Measurements from ENCODE around the gene TMEM44.

TMEM44 gene

GRCh38 chr3:194555175-194556062, 77.8 kb downstream of the TMEM44 start:
- WGBS, 2 donors (ENCODE audit: extremely low coverage in 2 of 2, insufficient read length in 2 of 2, insufficient replicate concordance in 1 of 2), result no CpG with 5 or more reads among the region's 15 CpGs
- Histone ChIP-seq H2BK15ac (ENCODE audit: low read length) (no peak overlapping the region), H3K4me3 (ENCODE audit: low read length in 2 of 2) (no peak overlapping the region), H2BK5ac (ENCODE audit: low read length) (no peak overlapping the region), H3K27me3 (ENCODE audit: control insufficient read depth in 3 of 3, insufficient read depth in 3 of 3, low read depth in 1 of 3, low read length in 3 of 3) (no peaks in the 10 kb centered on the region), H3K4me2 (ENCODE audit: insufficient read depth, low read length, poor library complexity, severe bottlenecking) (no peak overlapping the region), H4K91ac (ENCODE audit: low read depth, low read length, poor library complexity) (no peak overlapping the region), H2BK120ac (ENCODE audit: low read depth, low read length) (no peak overlapping the region), H3K27ac (replicated peaks; ENCODE audit: low read length) (no peak overlapping the region), H3K79me1 (ENCODE audit: low read depth, low read length) (no peaks in the 10 kb centered on the region), H3K4me1 (ENCODE audit: control insufficient read depth in 2 of 2, insufficient read depth in 1 of 2, low read depth in 1 of 2, low read length in 2 of 2) (peaks cover 7 to 13% of the 10 kb centered on the region in 2 donors), H2AFZ (ENCODE audit: low read length) (peak overlapping the region; percentile 71), H2BK12ac (ENCODE audit: low read length) (no peak overlapping the region), H3K4ac (ENCODE audit: low read length) (no peak overlapping the region), H3K14ac (ENCODE audit: low read length) (no peak overlapping the region), H3K18ac (ENCODE audit: low read length) (peak overlapping the region; percentile 18), H3K9me3 (replicated peaks in 1 of 2; ENCODE audit: control insufficient read depth in 2 of 2, insufficient read depth in 1 of 2, low read depth in 1 of 2, low read length in 2 of 2) (no peaks in the 10 kb centered on the region), H3K36me3 (replicated peaks in 1 of 2; ENCODE audit: control insufficient read depth in 2 of 2, insufficient read depth in 2 of 2, low read length in 2 of 2) (no peaks in the 10 kb centered on the region), H3K23ac (ENCODE audit: low read depth, low read length, poor library complexity) (no peak overlapping the region), H3K9ac (ENCODE audit: low read depth, low read length, poor library complexity) (no peak overlapping the region), H4K8ac (ENCODE audit: low read depth, low read length) (no peak overlapping the region), H2AK5ac (ENCODE audit: low read depth, low read length) (no peak overlapping the region)
- no peak for DNase-seq (ENCODE audit: low spot score)

GRCh38 chr3:194554473-194555123, 78.6 kb downstream of the TMEM44 start:
- Histone ChIP-seq H3K79me1 (ENCODE audit: low read depth, low read length) (no peaks in the 10 kb centered on the region), H2AK5ac (ENCODE audit: low read depth, low read length) (no peak overlapping the region), H3K9ac (ENCODE audit: low read depth, low read length, poor library complexity) (no peak overlapping the region), H3K4me3 (ENCODE audit: low read length in 2 of 2) (no peak overlapping the region), H3K14ac (ENCODE audit: low read length) (no peak overlapping the region), H2BK15ac (ENCODE audit: low read length) (no peak overlapping the region), H3K18ac (ENCODE audit: low read length) (no peak overlapping the region), H3K4me2 (ENCODE audit: insufficient read depth, low read length, poor library complexity, severe bottlenecking) (no peak overlapping the region), H3K9me3 (replicated peaks in 1 of 2; ENCODE audit: control insufficient read depth in 2 of 2, insufficient read depth in 1 of 2, low read depth in 1 of 2, low read length in 2 of 2) (no peaks in the 10 kb centered on the region), H3K27ac (replicated peaks; ENCODE audit: low read length) (no peak overlapping the region), H4K91ac (ENCODE audit: low read depth, low read length, poor library complexity) (no peak overlapping the region), H2BK5ac (ENCODE audit: low read length) (no peak overlapping the region), H3K4me1 (ENCODE audit: control insufficient read depth in 2 of 2, insufficient read depth in 1 of 2, low read depth in 1 of 2, low read length in 2 of 2) (peaks cover 7 to 13% of the 10 kb centered on the region in 2 donors), H3K23ac (ENCODE audit: low read depth, low read length, poor library complexity) (no peak overlapping the region), H3K4ac (ENCODE audit: low read length) (no peak overlapping the region), H2BK12ac (ENCODE audit: low read length) (no peak overlapping the region), H3K27me3 (ENCODE audit: control insufficient read depth in 3 of 3, insufficient read depth in 3 of 3, low read depth in 1 of 3, low read length in 3 of 3) (no peaks in the 10 kb centered on the region), H3K36me3 (replicated peaks in 1 of 2; ENCODE audit: control insufficient read depth in 2 of 2, insufficient read depth in 2 of 2, low read length in 2 of 2) (no peaks in the 10 kb centered on the region), H2BK120ac (ENCODE audit: low read depth, low read length) (no peak overlapping the region), H4K8ac (ENCODE audit: low read depth, low read length) (no peak overlapping the region), H2AFZ (ENCODE audit: low read length) (peak overlapping the region; percentile 71)
- no CpG with 5 or more reads among the region's 10 CpGs for WGBS, 2 donors (ENCODE audit: extremely low coverage in 2 of 2, insufficient read length in 2 of 2, insufficient replicate concordance in 1 of 2)
- DNase-seq (ENCODE audit: low spot score), result no peak

GRCh38 chr3:194552327-194552949, 80.8 kb downstream of the TMEM44 start:
- Histone ChIP-seq H3K14ac (ENCODE audit: low read length) (no peak overlapping the region), H2BK120ac (ENCODE audit: low read depth, low read length) (no peak overlapping the region), H3K27ac (replicated peaks; ENCODE audit: low read length) (no peak overlapping the region), H3K9ac (ENCODE audit: low read depth, low read length, poor library complexity) (no peak overlapping the region), H2AFZ (ENCODE audit: low read length) (no peak overlapping the region), H3K23ac (ENCODE audit: low read depth, low read length, poor library complexity) (no peak overlapping the region), H4K8ac (ENCODE audit: low read depth, low read length) (no peak overlapping the region), H2BK12ac (ENCODE audit: low read length) (no peak overlapping the region), H3K4me2 (ENCODE audit: insufficient read depth, low read length, poor library complexity, severe bottlenecking) (no peak overlapping the region), H3K18ac (ENCODE audit: low read length) (no peak overlapping the region), H3K79me1 (ENCODE audit: low read depth, low read length) (no peaks in the 10 kb centered on the region), H2BK15ac (ENCODE audit: low read length) (no peak overlapping the region), H3K36me3 (replicated peaks in 1 of 2; ENCODE audit: control insufficient read depth in 2 of 2, insufficient read depth in 2 of 2, low read length in 2 of 2) (no peaks in the 10 kb centered on the region), H4K91ac (ENCODE audit: low read depth, low read length, poor library complexity) (no peak overlapping the region), H2BK5ac (ENCODE audit: low read length) (no peak overlapping the region), H3K4ac (ENCODE audit: low read length) (no peak overlapping the region), H3K27me3 (ENCODE audit: control insufficient read depth in 3 of 3, insufficient read depth in 3 of 3, low read depth in 1 of 3, low read length in 3 of 3) (no peaks in the 10 kb centered on the region), H3K4me3 (ENCODE audit: low read length in 2 of 2) (no peak overlapping the region), H2AK5ac (ENCODE audit: low read depth, low read length) (no peak overlapping the region), H3K9me3 (replicated peaks in 1 of 2; ENCODE audit: control insufficient read depth in 2 of 2, insufficient read depth in 1 of 2, low read depth in 1 of 2, low read length in 2 of 2) (no peaks in the 10 kb centered on the region), H3K4me1 (ENCODE audit: control insufficient read depth in 2 of 2, insufficient read depth in 1 of 2, low read depth in 1 of 2, low read length in 2 of 2) (peaks cover 8 to 13% of the 10 kb centered on the region in 2 donors)
- no CpG with 5 or more reads among the region's 8 CpGs for whole genome bisulfite sequencing, 2 donors (ENCODE audit: extremely low coverage in 2 of 2, insufficient read length in 2 of 2, insufficient replicate concordance in 1 of 2)
- no peak for DNase-seq (ENCODE audit: low spot score)

- Histone ChIP-seq H3K4me2 (ENCODE audit: insufficient read depth, low read length, poor library complexity, severe bottlenecking) (no peak overlapping the region), H2AK5ac (ENCODE audit: low read depth, low read length) (no peak overlapping the region), H3K4me1 (ENCODE audit: control insufficient read depth in 2 of 2, insufficient read depth in 1 of 2, low read depth in 1 of 2, low read length in 2 of 2) (peaks cover 2 to 3% of the 10 kb centered on the region in 2 donors), H2BK12ac (ENCODE audit: low read length) (no peak overlapping the region), H3K4ac (ENCODE audit: low read length) (no peak overlapping the region), H3K9me3 (replicated peaks in 1 of 2; ENCODE audit: control insufficient read depth in 2 of 2, insufficient read depth in 1 of 2, low read depth in 1 of 2, low read length in 2 of 2) (peaks cover 0 to 2% of the 10 kb centered on the region in 2 donors), H2BK5ac (ENCODE audit: low read length) (no peak overlapping the region), H3K27me3 (ENCODE audit: control insufficient read depth in 3 of 3, insufficient read depth in 3 of 3, low read depth in 1 of 3, low read length in 3 of 3) (no peaks in the 10 kb centered on the region), H4K8ac (ENCODE audit: low read depth, low read length) (no peak overlapping the region), H3K4me3 (ENCODE audit: low read length in 2 of 2) (no peak overlapping the region), H3K18ac (ENCODE audit: low read length) (no peak overlapping the region), H3K9ac (ENCODE audit: low read depth, low read length, poor library complexity) (no peak overlapping the region), H3K23ac (ENCODE audit: low read depth, low read length, poor library complexity) (no peak overlapping the region), H4K91ac (ENCODE audit: low read depth, low read length, poor library complexity) (no peak overlapping the region), H3K14ac (ENCODE audit: low read length) (no peak overlapping the region), H3K36me3 (replicated peaks in 1 of 2; ENCODE audit: control insufficient read depth in 2 of 2, insufficient read depth in 2 of 2, low read length in 2 of 2) (no peaks in the 10 kb centered on the region), H2BK120ac (ENCODE audit: low read depth, low read length) (no peak overlapping the region), H2BK15ac (ENCODE audit: low read length) (no peak overlapping the region), H3K79me1 (ENCODE audit: low read depth, low read length) (no peaks in the 10 kb centered on the region), H2AFZ (ENCODE audit: low read length) (no peak overlapping the region), H3K27ac (replicated peaks; ENCODE audit: low read length) (no peak overlapping the region)
- no CpG with 5 or more reads among the region's 9 CpGs for WGBS, 2 donors (ENCODE audit: extremely low coverage in 2 of 2, insufficient read length in 2 of 2, insufficient replicate concordance in 1 of 2)
- no peak for DNase-seq (ENCODE audit: low spot score)
These were observed 83.4 kb downstream of the TMEM44 start for GRCh38 chr3:194549853-194550252.

Measured in neuronal stem cell (in vitro differentiated cells).